PFSK-1 (cell line): ENCODE data around the gene HYCC2.

Experiments used
- FOXP2 ChIP-seq: optimal IDR thresholded peaks from 2 replicates; pipeline ENCODE3; 2011; ENCODE audit warnings: borderline replicate concordance, control low read depth, inconsistent platforms; ENCODE audit not compliant: insufficient read depth; ENCODE audit errors: extremely low read length, extremely low read depth
- POLR2AphosphoS5 ChIP-seq: IDR thresholded peaks from 2 replicates; pipeline ENCODE4 v1.6.1; 2012; ENCODE audit warnings: low read depth, mild to moderate bottlenecking, control low read depth, low read length, moderate library complexity
- REST ChIP-seq, 2 experiments: IDR thresholded peaks; 2 replicates each; pipeline versions ENCODE4 v1.6.1 to v1.8.0; 2011 to 2012; ENCODE audit warnings: low read depth in 2 of 2, low read length in 2 of 2, control low read depth in 1 of 2, inconsistent platforms in 1 of 2, mild to moderate bottlenecking in 1 of 2, moderate library complexity in 1 of 2; ENCODE audit not compliant: insufficient read depth in 1 of 2
- SIN3A ChIP-seq: IDR thresholded peaks from 2 replicates; pipeline ENCODE4 v1.6.1; 2012; ENCODE audit warnings: mild to moderate bottlenecking, low read length, moderate library complexity, borderline replicate concordance; ENCODE audit not compliant: insufficient read depth
- TAF1 ChIP-seq: IDR thresholded peaks from 2 replicates; pipeline ENCODE4 v1.6.1; 2012; ENCODE audit warnings: low read length, control low read depth, borderline replicate concordance; ENCODE audit not compliant: insufficient read depth

Gene HYCC2

GRCh38 chr2:201090574-201090973 is 19.1 kb upstream of the HYCC2 start:
- no peak for TF ChIP-seq FOXP2
- no peak for TF ChIP-seq POLR2AphosphoS5
- TF ChIP-seq SIN3A, result no peak
- TF ChIP-seq TAF1, result no peak
- no peak for TF ChIP-seq REST (IDR thresholded peaks at IDR 0.05; ENCODE audit: insufficient read depth in 1 of 2, low read depth in 2 of 2, low read length in 2 of 2)

GRCh38 chr2:201084863-201085262 is 13.4 kb upstream of the HYCC2 start:
- TF ChIP-seq POLR2AphosphoS5 (no peak), REST (IDR thresholded peaks at IDR 0.05; ENCODE audit: insufficient read depth in 1 of 2, low read depth in 2 of 2, low read length in 2 of 2) (no peak), TAF1 (no peak), SIN3A (no peak), FOXP2 (no peak)

- no peak for TF ChIP-seq REST (IDR thresholded peaks at IDR 0.05; ENCODE audit: insufficient read depth in 1 of 2, low read depth in 2 of 2, low read length in 2 of 2)
- no peak for TF ChIP-seq SIN3A
Measured at GRCh38 chr2:201074996-201075395, 3.5 kb upstream of the HYCC2 start.

GRCh38 chr2:201073071-201073470 is 1.6 kb upstream of the HYCC2 start:
- TF ChIP-seq REST (IDR thresholded peaks at IDR 0.05; ENCODE audit: insufficient read depth in 1 of 2, low read depth in 2 of 2, low read length in 2 of 2), result no peak
- TF ChIP-seq FOXP2, result no peak
- no peak for TF ChIP-seq TAF1
- TF ChIP-seq POLR2AphosphoS5, result no peak
- TF ChIP-seq SIN3A, result no peak

- TF ChIP-seq TAF1 (no peak), REST (IDR thresholded peaks at IDR 0.05; ENCODE audit: insufficient read depth in 1 of 2, low read depth in 2 of 2, low read length in 2 of 2) (no peak), POLR2AphosphoS5 (no peak), FOXP2 (no peak), SIN3A (no peak)
Measured at GRCh38 chr2:201072201-201072530, 695 bp upstream of the HYCC2 start.
